Naive B cell (primary cell): ENCODE data around the gene RNF10. TPM values are rescaled to one million over a fixed set of nuclear protein-coding genes. Genes with fewer than 3 reads are reported as not detected.
A peak's percentile ranks its signal among the peaks of the same experiment; 100 is the strongest.

Experiments
- ATAC-seq, 2 donors: fragments of 150-1000 bp; cut with Tn5 transposase; 2 replicates each; pipeline ENCODE4 v1.10.0; 2021; ENCODE audit warnings: low read depth in 2 of 2, mild to moderate bottlenecking in 2 of 2, moderate library complexity in 2 of 2
- DNase-seq: peaks from one replicate; pipeline ENCODE4 v3.0.0; 2022
- H3K27ac Mint-ChIP-seq, 6 donors: one replicate each; pipeline ENCODE4 v1.8.0; 2020 to 2022; ENCODE audit warnings: mild to moderate bottlenecking in 6 of 6, mixed read lengths in 6 of 6, moderate library complexity in 5 of 6, inconsistent platforms in 2 of 6
- H3K27me3 Mint-ChIP-seq, 3 donors: one replicate each; pipeline ENCODE4 v1.8.0; 2021 to 2022; ENCODE audit warnings: mixed read lengths in 3 of 3, mild to moderate bottlenecking in 1 of 3
- H3K36me3 Mint-ChIP-seq, 2 donors: one replicate each; pipeline ENCODE4 v1.8.0; 2020 to 2022; ENCODE audit warnings: mixed read lengths in 2 of 2, inconsistent platforms in 1 of 2, mild to moderate bottlenecking in 1 of 2
- H3K4me1 Mint-ChIP-seq, 3 donors: one replicate each; pipeline ENCODE4 v1.8.0; 2020 to 2022; ENCODE audit warnings: mixed read lengths in 3 of 3, inconsistent platforms in 1 of 3, mild to moderate bottlenecking in 1 of 3, moderate library complexity in 1 of 3
- H3K4me3 Mint-ChIP-seq, 8 donors: one replicate each; pipeline ENCODE4 v1.8.0; 2020 to 2022; ENCODE audit warnings: mild to moderate bottlenecking in 8 of 8, mixed read lengths in 8 of 8, moderate library complexity in 8 of 8, inconsistent platforms in 2 of 8
- H3K9me3 Mint-ChIP-seq, 7 donors: one replicate each; pipeline ENCODE4 v1.8.0; 2020 to 2022; ENCODE audit warnings: mixed read lengths in 7 of 7, mild to moderate bottlenecking in 5 of 7, inconsistent platforms in 2 of 7, moderate library complexity in 1 of 7
- polyA plus RNA-seq, 6 donors: library from polyadenylated mRNA; unstranded; fragments of 300-500 nt; fragmentation: Illumina TruSeq; gene quantifications; one replicate each; pipeline ENCODE4 v1.2.3, GENCODE V29; 2021; ENCODE audit warnings: low read depth in 6 of 6

Gene RNF10
- polyA plus RNA-seq, 6 donors from 2014 or later = 77.2 to 133 (median 94.7) TPM

DNA sequence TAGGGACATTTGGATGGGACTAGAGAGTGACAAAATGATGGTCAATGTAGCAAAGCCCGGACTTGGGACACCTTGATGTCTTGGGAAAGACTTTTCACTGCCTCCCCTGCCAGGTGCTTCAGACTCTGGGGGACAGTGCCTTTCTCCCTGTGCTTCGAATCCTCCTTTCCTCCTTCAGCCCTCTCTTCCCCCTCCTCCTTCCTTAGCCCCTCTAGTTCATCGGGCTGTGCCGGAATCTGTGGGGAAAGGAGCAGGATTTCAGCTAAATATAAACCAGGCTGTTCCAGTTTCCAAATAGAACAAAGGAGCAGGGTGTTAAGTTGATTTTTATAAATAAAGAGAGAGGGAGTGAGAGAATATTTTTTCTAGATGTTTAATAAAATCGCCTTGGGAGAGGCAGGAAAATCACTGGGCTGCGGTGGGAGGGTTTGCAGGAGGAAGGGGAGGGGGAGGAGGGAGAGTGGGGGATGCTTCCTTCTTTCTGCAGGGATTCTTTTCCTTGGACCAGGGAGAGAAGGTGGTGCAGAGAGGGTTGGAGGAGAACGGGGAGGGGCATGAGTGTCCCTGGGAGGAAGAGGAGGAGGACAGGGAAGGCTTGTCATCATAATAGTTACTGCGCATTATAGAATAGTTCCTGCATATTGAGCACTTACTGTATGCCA, 84.9 kb downstream of the RNF10 start:
- peaks cover 0 to 5% (median 0%) of the 10 kb centered on the region in 7 donors for H3K9me3 Mint-ChIP-seq
- DNase-seq = no peak
- H3K36me3 Mint-ChIP-seq = no peaks in the 10 kb centered on the region
- H3K27ac Mint-ChIP-seq = no peak overlapping the region
- ATAC-seq = no peak
- no peaks in the 10 kb centered on the region for H3K4me1 Mint-ChIP-seq
- H3K4me3 Mint-ChIP-seq = no peak overlapping the region
- H3K27me3 Mint-ChIP-seq = peaks cover 43 to 64% (median 47%) of the 10 kb centered on the region in 3 donors

- ATAC-seq = no peak
- H3K27me3 Mint-ChIP-seq = peaks cover 38 to 64% (median 47%) of the 10 kb centered on the region in 3 donors
- no peaks in the 10 kb centered on the region for H3K4me1 Mint-ChIP-seq
- no peak for DNase-seq
- no peak overlapping the region for H3K4me3 Mint-ChIP-seq
- no peaks in the 10 kb centered on the region for H3K36me3 Mint-ChIP-seq
- H3K9me3 Mint-ChIP-seq = peaks cover 0 to 5% (median 0%) of the 10 kb centered on the region in 7 donors
- H3K27ac Mint-ChIP-seq = no peak overlapping the region
These were observed 86.5 kb downstream of the RNF10 start for GRCh38 chr12:120620624-120621023.

DNA sequence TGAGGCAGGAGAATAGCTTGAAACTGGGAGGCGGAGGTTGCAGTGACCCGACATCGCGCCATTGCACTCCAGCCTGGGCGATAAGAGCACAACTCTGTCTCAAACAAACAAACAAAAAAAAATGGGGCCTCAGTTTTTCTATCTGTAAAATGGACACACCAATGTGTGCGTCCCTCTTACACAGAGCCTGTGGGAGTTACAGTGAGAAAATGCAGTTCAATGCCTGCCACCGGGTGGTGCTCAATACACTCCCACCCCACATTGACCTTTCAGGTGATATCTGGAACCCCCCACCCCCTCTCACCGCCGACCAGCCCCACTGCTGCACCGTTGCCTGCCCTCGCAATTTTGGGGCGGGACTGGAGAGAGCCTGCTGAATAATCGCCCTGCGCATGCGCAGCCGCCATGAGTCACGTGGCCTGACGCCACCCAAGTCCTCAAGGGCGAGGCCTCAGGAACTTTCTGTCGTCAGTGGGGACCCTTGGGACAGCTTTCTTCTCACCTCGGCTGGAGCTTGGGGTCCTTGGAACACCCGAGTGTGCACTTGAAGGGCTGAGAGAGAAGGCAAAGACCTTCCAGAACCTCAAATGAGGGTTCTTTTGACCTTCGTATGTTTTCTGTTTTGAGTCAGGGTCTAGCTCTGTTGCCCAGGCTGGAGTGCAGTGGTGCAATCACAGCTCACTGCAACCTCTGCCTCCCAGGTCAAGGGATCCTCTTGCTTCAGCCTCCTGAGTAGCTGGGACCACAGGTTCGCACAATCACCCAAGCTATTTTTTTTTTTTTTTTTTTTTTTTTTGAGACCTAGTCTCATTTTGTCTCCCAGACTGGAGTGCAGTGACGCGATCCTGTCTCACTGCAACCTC, 91.6 kb downstream of the RNF10 start:
- peak overlapping the region in 1 of 6 donors; percentile 11 for H3K27ac Mint-ChIP-seq
- no peak for ATAC-seq
- no peak for DNase-seq
- H3K9me3 Mint-ChIP-seq = peaks cover 0 to 2% (median 0%) of the 10 kb centered on the region in 7 donors
- H3K4me3 Mint-ChIP-seq = no peak overlapping the region
- no peaks in the 10 kb centered on the region for H3K4me1 Mint-ChIP-seq
- H3K36me3 Mint-ChIP-seq = no peaks in the 10 kb centered on the region
- peaks cover 12 to 21% (median 17%) of the 10 kb centered on the region in 3 donors for H3K27me3 Mint-ChIP-seq

Other genes starting within 250 kb of the RNF10 start
- gene RNU4-2, start 242.5 kb upstream of the RNF10 start, polyA plus RNA-seq = 100 to 1,000 TPM in 1 of 6 donors, 10 to 100 TPM in 1, not detected in 4; 82.0 to 107 TPM
- not detected for gene RNU4-1, start 241.1 kb upstream of the RNF10 start, polyA plus RNA-seq
- 1 to 10 TPM; 1.3 to 4.3 (median 1.4) TPM for gene SIRT4, start 232.0 kb upstream of the RNF10 start, polyA plus RNA-seq
- not detected for gene PLA2G1B, start 206.6 kb upstream of the RNF10 start, polyA plus RNA-seq
- not detected for gene MSI1, start 165.2 kb upstream of the RNF10 start, polyA plus RNA-seq
- 1,000 to 10,000 TPM in 1 of 6 donors, 100 to 1,000 TPM in 5; 716 to 1,228 (median 856) TPM for gene COX6A1, start 96.2 kb upstream of the RNF10 start, polyA plus RNA-seq
- gene TRIAP1, start 88.0 kb upstream of the RNF10 start, polyA plus RNA-seq = 10 to 100 TPM; 49.1 to 66.6 (median 58.4) TPM
- gene GATC, start 87.9 kb upstream of the RNF10 start, polyA plus RNA-seq = 10 to 100 TPM in 5 of 6 donors, 1 to 10 TPM in 1; 9.7 to 16.3 (median 14.5) TPM
- 100 to 1,000 TPM; 208 to 293 (median 218) TPM for gene SRSF9, start 64.6 kb upstream of the RNF10 start, polyA plus RNA-seq
- gene DYNLL1, start 38.2 kb upstream of the RNF10 start, polyA plus RNA-seq = 100 to 1,000 TPM; 206 to 326 (median 268) TPM
- 10 to 100 TPM; 25.2 to 56.5 (median 35.1) TPM for gene COQ5, start 5.2 kb upstream of the RNF10 start, polyA plus RNA-seq
- 100 to 1,000 TPM in 2 of 6 donors, 10 to 100 TPM in 4; 68.7 to 116 (median 94.6) TPM for gene POP5, start 47.0 kb downstream of the RNF10 start, polyA plus RNA-seq
- not detected for gene CABP1, start 106.3 kb downstream of the RNF10 start, polyA plus RNA-seq
- 10 to 100 TPM; 32.0 to 43.8 (median 33.8) TPM for gene MLEC, start 152.8 kb downstream of the RNF10 start, polyA plus RNA-seq
- 1 to 10 TPM in 5 of 6 donors, not detected in 1; 6.4 to 9.5 (median 7.3) TPM for gene UNC119B, start 176.1 kb downstream of the RNF10 start, polyA plus RNA-seq
- gene ACADS, start 191.5 kb downstream of the RNF10 start, polyA plus RNA-seq = 10 to 100 TPM in 1 of 6 donors, 1 to 10 TPM in 5; 3.4 to 17.4 (median 7.7) TPM